H1 (cell line): ENCODE data around the gene CEP72. TPM values are rescaled to one million over a fixed set of nuclear protein-coding genes. Genes with fewer than 3 reads are reported as not detected.
"Not testable (repeated sequence)": the region's sequence is repeated elsewhere in the genome, so short reads cannot be mapped to it uniquely, and the experiment has no call there.

Experiments
- CTCF ChIA-PET: fragments of 300-600 bp; sonication (Branson Sonifier 250); formaldehyde crosslinking; loops from one replicate; lab custom pipeline; 2021; ENCODE audit not compliant: partially characterized antibody; lab: Charles Lee
- POLR2A ChIA-PET: fragments of 300-600 bp; sonication (Branson Sonifier 250); formaldehyde crosslinking; loops from one replicate; lab custom pipeline; 2021; ENCODE audit warnings: inconsistent platforms; ENCODE audit not compliant: partially characterized antibody; lab: Charles Lee
- DNase-seq, 2 experiments: peaks; one replicate each; pipeline versions ENCODE4 v3.0.0 to v3.0.0-alpha.2; 2010 to 2022; ENCODE audit warnings: low spot score in 2 of 2, low read depth in 1 of 2, mixed read lengths in 1 of 2
- FAIRE-seq: peaks from 2 replicates; lab custom pipeline; 2011; peaks lifted over from hg19 to GRCh38; lab: Jason Lieb, UNC
- H2AFZ ChIP-seq: 2 replicates; pipeline ENCODE4 v1.8.1; 2012; ENCODE audit warnings: low read length, inconsistent platforms
- H2AK5ac ChIP-seq: 2 replicates; pipeline ENCODE4 v1.6.1; 2013; ENCODE audit warnings: low read depth, low read length
- H2BK120ac ChIP-seq: replicated peaks from 2 replicates; pipeline ENCODE3; 2013; ENCODE audit warnings: low read depth, low read length, inconsistent platforms
- H2BK12ac ChIP-seq: 2 replicates; pipeline ENCODE4 v1.6.1; 2013; ENCODE audit warnings: low read depth, low read length
- H2BK15ac ChIP-seq: 2 replicates; pipeline ENCODE4 v1.6.1; 2013; ENCODE audit warnings: low read length
- H2BK20ac ChIP-seq: 2 replicates; pipeline ENCODE4 v1.6.1; 2013; ENCODE audit warnings: low read length
- H2BK5ac ChIP-seq: 2 replicates; pipeline ENCODE4 v1.6.1; 2013; ENCODE audit warnings: low read depth, low read length
- H3K14ac ChIP-seq: 2 replicates; pipeline ENCODE4 v1.6.1; 2013; ENCODE audit warnings: inconsistent platforms; ENCODE audit not compliant: insufficient read length
- H3K18ac ChIP-seq: 2 replicates; pipeline ENCODE4 v1.6.1; 2013; ENCODE audit warnings: low read length; ENCODE audit errors: extremely low read depth
- H3K23ac ChIP-seq: 2 replicates; pipeline ENCODE4 v1.6.1; 2013; ENCODE audit warnings: inconsistent platforms; ENCODE audit not compliant: insufficient read length
- H3K23me2 ChIP-seq: 2 replicates; pipeline ENCODE4 v1.6.1; 2013; ENCODE audit warnings: low read depth, low read length
- H3K27ac ChIP-seq: 2 replicates; pipeline ENCODE4 v1.6.1; 2011; ENCODE audit warnings: low read depth, low read length, inconsistent platforms
- H3K27me3 ChIP-seq, 4 experiments: replicated peaks in 1 of 4; 1 replicate in 1 of 4; 2 replicates in 3 of 4; pipeline versions ENCODE4 v1.6.1 to v1.8.1; 2011 to 2013; ENCODE audit warnings: low read length in 3 of 4, mild to moderate bottlenecking in 3 of 4, inconsistent platforms in 2 of 4, mixed read lengths in 2 of 4, moderate library complexity in 1 of 4; ENCODE audit not compliant: control insufficient read depth in 3 of 4, insufficient read depth in 3 of 4; ENCODE audit errors: extremely low read depth in 1 of 4
- H3K36me3 ChIP-seq, 4 experiments: 2 replicates each; pipeline versions ENCODE4 v1.6.1 to v1.8.1; 2011 to 2013; ENCODE audit warnings: mild to moderate bottlenecking in 4 of 4, low read length in 3 of 4, moderate library complexity in 2 of 4, control low read depth in 1 of 4, inconsistent platforms in 1 of 4; ENCODE audit not compliant: insufficient read depth in 4 of 4, control insufficient read depth in 2 of 4
- H3K4ac ChIP-seq: replicated peaks from 2 replicates; pipeline ENCODE3; 2013; ENCODE audit warnings: low read length, low read depth, mixed read lengths, inconsistent platforms; ENCODE audit not compliant: insufficient read length
- H3K4me1 ChIP-seq, 4 experiments: replicated peaks in 1 of 4; 1 replicate in 1 of 4; 2 replicates in 3 of 4; pipeline versions ENCODE4 v1.6.1 to v1.8.1; 2011 to 2013; ENCODE audit warnings: low read length in 3 of 4, inconsistent platforms in 2 of 4, mixed read lengths in 1 of 4; ENCODE audit not compliant: insufficient read depth in 4 of 4, control insufficient read depth in 3 of 4
- H3K4me2 ChIP-seq, 2 experiments: 2 replicates each; pipeline versions ENCODE4 v1.6.1 to v1.8.1; 2011 to 2013; ENCODE audit warnings: low read depth in 2 of 2, low read length in 2 of 2, control low read depth in 1 of 2, inconsistent platforms in 1 of 2, mild to moderate bottlenecking in 1 of 2; ENCODE audit not compliant: insufficient read depth in 1 of 2
- H3K4me3 ChIP-seq, 4 experiments: fragments of 200-600, 300-600 bp in 1 of 4; sonication (generic), shearing (Covaris generic), sonication (Bioruptor Twin) in 1 of 4; 2 replicates each; pipeline versions ENCODE4 v1.5.1 to v1.8.1; 2011 to 2016; ENCODE audit warnings: low read length in 4 of 4, low read depth in 3 of 4, control low read depth in 2 of 4, inconsistent platforms in 2 of 4, mild to moderate bottlenecking in 2 of 4, mixed read lengths in 1 of 4, moderate library complexity in 1 of 4; ENCODE audit not compliant: insufficient read depth in 2 of 4; ENCODE audit errors: extremely low read depth in 1 of 4
- H3K56ac ChIP-seq: replicated peaks from 2 replicates; pipeline ENCODE3; 2013; ENCODE audit warnings: low read depth, mild to moderate bottlenecking, mixed read lengths, low read length, inconsistent platforms; ENCODE audit not compliant: insufficient read length
- H3K79me1 ChIP-seq: 2 replicates; pipeline ENCODE4 v1.6.1; 2013; ENCODE audit warnings: low read depth, low read length, control low read depth
- H3K79me2 ChIP-seq, 2 experiments: 2 replicates each; pipeline versions ENCODE4 v1.6.1 to v1.8.1; 2012 to 2013; ENCODE audit warnings: low read length in 2 of 2, mild to moderate bottlenecking in 2 of 2, inconsistent platforms in 1 of 2; ENCODE audit not compliant: insufficient read depth in 2 of 2, control insufficient read depth in 1 of 2
- H3K9ac ChIP-seq, 4 experiments: replicated peaks in 1 of 4; 1 replicate in 1 of 4; 2 replicates in 3 of 4; pipeline versions ENCODE4 v1.6.1 to v1.8.1; 2011 to 2013; ENCODE audit warnings: low read depth in 3 of 4, low read length in 3 of 4, control low read depth in 2 of 4, mild to moderate bottlenecking in 2 of 4, moderate library complexity in 2 of 4, inconsistent platforms in 1 of 4; ENCODE audit errors: extremely low read depth in 1 of 4
- H3K9me3 ChIP-seq, 2 experiments: 2 replicates each; pipeline versions ENCODE4 v1.6.1 to v1.8.1; 2012 to 2013; ENCODE audit warnings: mild to moderate bottlenecking in 2 of 2, moderate library complexity in 2 of 2, control low read depth in 1 of 2, inconsistent platforms in 1 of 2, low read depth in 1 of 2, low read length in 1 of 2, mixed read lengths in 1 of 2; ENCODE audit not compliant: insufficient read depth in 2 of 2
- H4K20me1 ChIP-seq, 2 experiments: replicated peaks in 1 of 2; 2 replicates each; pipeline versions ENCODE3 to v1.8.1; 2011 to 2013; ENCODE audit warnings: inconsistent platforms in 2 of 2, low read length in 2 of 2, mild to moderate bottlenecking in 1 of 2; ENCODE audit not compliant: insufficient read depth in 2 of 2, control insufficient read depth in 1 of 2
- H4K5ac ChIP-seq: 2 replicates; pipeline ENCODE4 v1.6.1; 2013; ENCODE audit warnings: low read length, low read depth, mixed read lengths, inconsistent platforms; ENCODE audit not compliant: insufficient read length
- H4K8ac ChIP-seq: 2 replicates; pipeline ENCODE4 v1.8.0; 2013; ENCODE audit warnings: mild to moderate bottlenecking, moderate library complexity, low read length, inconsistent platforms; ENCODE audit not compliant: insufficient read depth; ENCODE audit errors: extremely low read depth
- H4K91ac ChIP-seq: replicated peaks from 2 replicates; pipeline ENCODE3; 2013; ENCODE audit warnings: low read length, mixed read lengths, inconsistent platforms; ENCODE audit not compliant: insufficient read length
- BCL11A ChIP-seq, 2 experiments: IDR thresholded peaks; one replicate each; pipeline ENCODE4 v1.6.1; 2011; ENCODE audit warnings: low read depth in 2 of 2, low read length in 2 of 2, mild to moderate bottlenecking in 2 of 2
- CHD1 ChIP-seq: IDR thresholded peaks from 2 replicates; pipeline ENCODE4 v1.6.1; 2012; ENCODE audit warnings: low read depth, low read length, improper control_type of control experiment
- FOSL1 ChIP-seq: IDR thresholded peaks from 2 replicates; pipeline ENCODE4 v1.6.1; 2011; ENCODE audit warnings: mild to moderate bottlenecking, low read depth, low read length, moderate library complexity; ENCODE audit not compliant: insufficient read depth
- POLR2AphosphoS5 ChIP-seq: IDR thresholded peaks from 2 replicates; pipeline ENCODE4 v1.6.1; 2011; ENCODE audit warnings: low read depth, low read length
- WGBS, 2 experiments: shearing (Covaris generic) in 1 of 2; methylation state at CpG; one replicate each; pipeline versions ENCODE4 v1.1.6 to v1.1.7; 2013 to 2015; ENCODE audit warnings: low lambda C conversion rate in 2 of 2, mixed read lengths in 2 of 2, inconsistent platforms in 1 of 2, low coverage in 1 of 2, missing lambda C conversion rate in 1 of 2; ENCODE audit not compliant: insufficient replicate concordance in 2 of 2, insufficient coverage in 1 of 2, insufficient read length in 1 of 2; ENCODE audit errors: extremely low coverage in 1 of 2, missing lambda C conversion rate in 1 of 2; 5-methylcytosine and 5-hydroxymethylcytosine counted together
- polyA plus RNA-seq, 7 experiments: library from polyadenylated mRNA; depleted of rRNA in 3 of 7; stranded (reverse) in 5 of 7; unstranded in 2 of 7; fragments of >200 nt in 5 of 7; fragments of 200-250 nt in 2 of 7; gene quantifications; 1 replicate in 5 of 7; 2 replicates in 1 of 7; 4 replicates in 1 of 7; pipeline versions ENCODE4 v1.2.1 to v1.2.3, GENCODE V29; 2011 to 2013; ENCODE audit warnings: missing spikeins in 2 of 7, mixed read lengths in 2 of 7
- total RNA-seq: library from RNA; stranded (reverse); fragmentation: NEBNext Ultra II Directional; extraction: Animal tissue kit (Norgen Biotek cat#: 25700); gene quantifications from 2 replicates; pipeline ENCODE4 v1.2.1, GENCODE V29; 2021

The CEP72 gene
- total and polyA plus RNA-seq, 2 of the 8 experiments (the other 6 are each of a cell fraction or from before 2014, with no cell fraction given) = 13.1 to 19.6 TPM

GRCh38 chr5:581941-582340 is 30.2 kb upstream of the CEP72 start (continued):
- TF ChIP-seq POLR2AphosphoS5 = no peak
- no peak for TF ChIP-seq BCL11A (IDR thresholded peaks at IDR 0.05; ENCODE audit: low read depth in 2 of 2, low read length in 2 of 2)
- TF ChIP-seq FOSL1 = no peak
- no peak for TF ChIP-seq CHD1
- TF ChIP-seq, all 59 proteins: peak for 0

- H3K4me1 ChIP-seq, POLR2A ChIA-PET, H3K79me2 ChIP-seq, H2BK120ac ChIP-seq, H3K79me1 ChIP-seq, H3K14ac ChIP-seq, H4K20me1 ChIP-seq, DNase-seq, FAIRE-seq, H4K5ac ChIP-seq, H2BK15ac ChIP-seq, H4K8ac ChIP-seq, H2AK5ac ChIP-seq, H3K9me3 ChIP-seq, H4K91ac ChIP-seq, H3K4me2 ChIP-seq, H2BK20ac ChIP-seq, H2BK5ac ChIP-seq, H3K9ac ChIP-seq, H2AFZ ChIP-seq, H3K56ac ChIP-seq, H3K4me3 ChIP-seq, H3K27me3 ChIP-seq, H2BK12ac ChIP-seq, H3K36me3 ChIP-seq, H3K18ac ChIP-seq, H3K4ac ChIP-seq, H3K23ac ChIP-seq, H3K27ac ChIP-seq: not testable (repeated sequence)
- WGBS, 2 experiments = 90% methylated on average over 3 of the region's 3 CpGs; no CpG with 5 or more reads in 1 of the 2 experiments
- H3K23me2 ChIP-seq = peaks cover 14% of the 10 kb centered on the region; the same call in 1 of the 2 replicates
- CTCF ChIA-PET = interaction anchor here (0.6 to 1.0 kb wide), 2 partner anchors 17 to 71 kb away, joined by 3 read pairs; no protein-coding TSS in a partner anchor
These were observed 29.7 kb upstream of the CEP72 start for GRCh38 chr5:582445-582844.
